ENCODE measurements around the gene OSBP2. TPM values are rescaled to one million over a fixed set of nuclear protein-coding genes. Genes with fewer than 3 reads are reported as not detected.

OSBP2 gene
- total and polyA plus RNA-seq, 2 experiments from 2014 or later = 2.1 to 2.9 TPM

DNA sequence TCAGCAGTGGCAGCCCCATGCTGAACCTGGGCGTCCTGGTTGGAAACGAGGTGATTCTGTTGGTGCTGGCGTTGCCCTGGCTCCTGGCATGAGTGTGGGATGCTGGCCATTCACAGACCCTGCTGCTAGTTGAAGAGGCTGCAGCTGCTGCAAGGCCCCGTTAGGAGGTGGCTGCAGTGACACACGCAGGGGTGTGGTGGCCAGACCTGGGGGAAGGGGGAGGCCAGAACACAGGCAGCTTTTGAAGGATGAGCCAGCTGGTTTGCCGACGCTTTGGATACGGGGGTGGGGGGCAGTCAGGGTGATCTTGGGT lies 196.7 kb downstream of the OSBP2 start:
- no peak overlapping the region for H3K4me3 Mint-ChIP-seq
- H3K4me1 Mint-ChIP-seq = peaks cover 29% of the 10 kb centered on the region
- peaks cover 16% of the 10 kb centered on the region for H3K27me3 Mint-ChIP-seq (ENCODE audit: insufficient read depth, low read depth, poor library complexity)
- H3K9me3 Mint-ChIP-seq = no peaks in the 10 kb centered on the region
- H2AFZ ChIP-seq = no peak overlapping the region
- H3K4me3 ChIP-seq = no peak overlapping the region
- no peaks in the 10 kb centered on the region for H3K9me2 ChIP-seq (ENCODE audit: insufficient read depth)
- no peaks in the 10 kb centered on the region for H4K20me1 ChIP-seq (replicated peaks; ENCODE audit: insufficient read depth)
- ATAC-seq = no peak
- H3K4me2 ChIP-seq = no peak overlapping the region
- no peaks in the 10 kb centered on the region for H3K27me3 ChIP-seq (ENCODE audit: insufficient read depth)
- H3K36me3 ChIP-seq (ENCODE audit: insufficient read depth) = no peaks in the 10 kb centered on the region
- H3K36me3 Mint-ChIP-seq (ENCODE audit: low read depth) = peaks cover 18% of the 10 kb centered on the region; the same call in 2 of the 3 replicates
- H3K79me2 ChIP-seq (replicated peaks; ENCODE audit: insufficient read depth) = no peaks in the 10 kb centered on the region
- no peak overlapping the region for H3K27ac ChIP-seq (ENCODE audit: low read depth)
- no peaks in the 10 kb centered on the region for H3F3A ChIP-seq (replicated peaks; ENCODE audit: low read depth)
- H3K4me1 ChIP-seq (ENCODE audit: insufficient read depth) = peaks cover 4% of the 10 kb centered on the region; the same call in 1 of the 2 replicates
- no peak overlapping the region; the same call in 1 of the 2 replicates for H3K27ac Mint-ChIP-seq
- no peak for TF ChIP-seq NANOG (IDR thresholded peaks at IDR 0.05; ENCODE audit: borderline replicate concordance)
- no peak for TF ChIP-seq STAT1 (IDR thresholded peaks at IDR 0.05; ENCODE audit: unreplicated experiment)
- no peak for TF ChIP-seq CREB1 (CRISPR knock-in tag; IDR thresholded peaks at IDR 0.05; ENCODE audit: low read depth)
- TF ChIP-seq ZNF114 (CRISPR knock-in tag; IDR thresholded peaks at IDR 0.05) = no peak
- TF ChIP-seq, protein P1, sequence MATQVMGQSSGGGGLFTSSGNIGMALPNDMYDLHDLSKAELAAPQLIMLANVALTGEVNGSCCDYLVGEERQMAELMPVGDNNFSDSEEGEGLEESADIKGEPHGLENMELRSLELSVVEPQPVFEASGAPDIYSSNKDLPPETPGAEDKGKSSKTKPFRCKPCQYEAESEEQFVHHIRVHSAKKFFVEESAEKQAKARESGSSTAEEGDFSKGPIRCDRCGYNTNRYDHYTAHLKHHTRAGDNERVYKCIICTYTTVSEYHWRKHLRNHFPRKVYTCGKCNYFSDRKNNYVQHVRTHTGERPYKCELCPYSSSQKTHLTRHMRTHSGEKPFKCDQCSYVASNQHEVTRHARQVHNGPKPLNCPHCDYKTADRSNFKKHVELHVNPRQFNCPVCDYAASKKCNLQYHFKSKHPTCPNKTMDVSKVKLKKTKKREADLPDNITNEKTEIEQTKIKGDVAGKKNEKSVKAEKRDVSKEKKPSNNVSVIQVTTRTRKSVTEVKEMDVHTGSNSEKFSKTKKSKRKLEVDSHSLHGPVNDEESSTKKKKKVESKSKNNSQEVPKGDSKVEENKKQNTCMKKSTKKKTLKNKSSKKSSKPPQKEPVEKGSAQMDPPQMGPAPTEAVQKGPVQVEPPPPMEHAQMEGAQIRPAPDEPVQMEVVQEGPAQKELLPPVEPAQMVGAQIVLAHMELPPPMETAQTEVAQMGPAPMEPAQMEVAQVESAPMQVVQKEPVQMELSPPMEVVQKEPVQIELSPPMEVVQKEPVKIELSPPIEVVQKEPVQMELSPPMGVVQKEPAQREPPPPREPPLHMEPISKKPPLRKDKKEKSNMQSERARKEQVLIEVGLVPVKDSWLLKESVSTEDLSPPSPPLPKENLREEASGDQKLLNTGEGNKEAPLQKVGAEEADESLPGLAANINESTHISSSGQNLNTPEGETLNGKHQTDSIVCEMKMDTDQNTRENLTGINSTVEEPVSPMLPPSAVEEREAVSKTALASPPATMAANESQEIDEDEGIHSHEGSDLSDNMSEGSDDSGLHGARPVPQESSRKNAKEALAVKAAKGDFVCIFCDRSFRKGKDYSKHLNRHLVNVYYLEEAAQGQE (IDR thresholded peaks at IDR 0.05; ENCODE audit: unreplicated experiment) = no peak
- TF ChIP-seq, protein P2, sequence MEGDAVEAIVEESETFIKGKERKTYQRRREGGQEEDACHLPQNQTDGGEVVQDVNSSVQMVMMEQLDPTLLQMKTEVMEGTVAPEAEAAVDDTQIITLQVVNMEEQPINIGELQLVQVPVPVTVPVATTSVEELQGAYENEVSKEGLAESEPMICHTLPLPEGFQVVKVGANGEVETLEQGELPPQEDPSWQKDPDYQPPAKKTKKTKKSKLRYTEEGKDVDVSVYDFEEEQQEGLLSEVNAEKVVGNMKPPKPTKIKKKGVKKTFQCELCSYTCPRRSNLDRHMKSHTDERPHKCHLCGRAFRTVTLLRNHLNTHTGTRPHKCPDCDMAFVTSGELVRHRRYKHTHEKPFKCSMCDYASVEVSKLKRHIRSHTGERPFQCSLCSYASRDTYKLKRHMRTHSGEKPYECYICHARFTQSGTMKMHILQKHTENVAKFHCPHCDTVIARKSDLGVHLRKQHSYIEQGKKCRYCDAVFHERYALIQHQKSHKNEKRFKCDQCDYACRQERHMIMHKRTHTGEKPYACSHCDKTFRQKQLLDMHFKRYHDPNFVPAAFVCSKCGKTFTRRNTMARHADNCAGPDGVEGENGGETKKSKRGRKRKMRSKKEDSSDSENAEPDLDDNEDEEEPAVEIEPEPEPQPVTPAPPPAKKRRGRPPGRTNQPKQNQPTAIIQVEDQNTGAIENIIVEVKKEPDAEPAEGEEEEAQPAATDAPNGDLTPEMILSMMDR (conservative IDR thresholded peaks at IDR 0.05; ENCODE audit: low read depth in 2 of 2) = no peak
- no peak for TF ChIP-seq ZNF331 (CRISPR knock-in tag; IDR thresholded peaks at IDR 0.05; ENCODE audit: low read depth)
- TF ChIP-seq EZH2phosphoT487 (IDR thresholded peaks at IDR 0.05; ENCODE audit: unreplicated experiment) = no peak
- TF ChIP-seq, protein P3, sequence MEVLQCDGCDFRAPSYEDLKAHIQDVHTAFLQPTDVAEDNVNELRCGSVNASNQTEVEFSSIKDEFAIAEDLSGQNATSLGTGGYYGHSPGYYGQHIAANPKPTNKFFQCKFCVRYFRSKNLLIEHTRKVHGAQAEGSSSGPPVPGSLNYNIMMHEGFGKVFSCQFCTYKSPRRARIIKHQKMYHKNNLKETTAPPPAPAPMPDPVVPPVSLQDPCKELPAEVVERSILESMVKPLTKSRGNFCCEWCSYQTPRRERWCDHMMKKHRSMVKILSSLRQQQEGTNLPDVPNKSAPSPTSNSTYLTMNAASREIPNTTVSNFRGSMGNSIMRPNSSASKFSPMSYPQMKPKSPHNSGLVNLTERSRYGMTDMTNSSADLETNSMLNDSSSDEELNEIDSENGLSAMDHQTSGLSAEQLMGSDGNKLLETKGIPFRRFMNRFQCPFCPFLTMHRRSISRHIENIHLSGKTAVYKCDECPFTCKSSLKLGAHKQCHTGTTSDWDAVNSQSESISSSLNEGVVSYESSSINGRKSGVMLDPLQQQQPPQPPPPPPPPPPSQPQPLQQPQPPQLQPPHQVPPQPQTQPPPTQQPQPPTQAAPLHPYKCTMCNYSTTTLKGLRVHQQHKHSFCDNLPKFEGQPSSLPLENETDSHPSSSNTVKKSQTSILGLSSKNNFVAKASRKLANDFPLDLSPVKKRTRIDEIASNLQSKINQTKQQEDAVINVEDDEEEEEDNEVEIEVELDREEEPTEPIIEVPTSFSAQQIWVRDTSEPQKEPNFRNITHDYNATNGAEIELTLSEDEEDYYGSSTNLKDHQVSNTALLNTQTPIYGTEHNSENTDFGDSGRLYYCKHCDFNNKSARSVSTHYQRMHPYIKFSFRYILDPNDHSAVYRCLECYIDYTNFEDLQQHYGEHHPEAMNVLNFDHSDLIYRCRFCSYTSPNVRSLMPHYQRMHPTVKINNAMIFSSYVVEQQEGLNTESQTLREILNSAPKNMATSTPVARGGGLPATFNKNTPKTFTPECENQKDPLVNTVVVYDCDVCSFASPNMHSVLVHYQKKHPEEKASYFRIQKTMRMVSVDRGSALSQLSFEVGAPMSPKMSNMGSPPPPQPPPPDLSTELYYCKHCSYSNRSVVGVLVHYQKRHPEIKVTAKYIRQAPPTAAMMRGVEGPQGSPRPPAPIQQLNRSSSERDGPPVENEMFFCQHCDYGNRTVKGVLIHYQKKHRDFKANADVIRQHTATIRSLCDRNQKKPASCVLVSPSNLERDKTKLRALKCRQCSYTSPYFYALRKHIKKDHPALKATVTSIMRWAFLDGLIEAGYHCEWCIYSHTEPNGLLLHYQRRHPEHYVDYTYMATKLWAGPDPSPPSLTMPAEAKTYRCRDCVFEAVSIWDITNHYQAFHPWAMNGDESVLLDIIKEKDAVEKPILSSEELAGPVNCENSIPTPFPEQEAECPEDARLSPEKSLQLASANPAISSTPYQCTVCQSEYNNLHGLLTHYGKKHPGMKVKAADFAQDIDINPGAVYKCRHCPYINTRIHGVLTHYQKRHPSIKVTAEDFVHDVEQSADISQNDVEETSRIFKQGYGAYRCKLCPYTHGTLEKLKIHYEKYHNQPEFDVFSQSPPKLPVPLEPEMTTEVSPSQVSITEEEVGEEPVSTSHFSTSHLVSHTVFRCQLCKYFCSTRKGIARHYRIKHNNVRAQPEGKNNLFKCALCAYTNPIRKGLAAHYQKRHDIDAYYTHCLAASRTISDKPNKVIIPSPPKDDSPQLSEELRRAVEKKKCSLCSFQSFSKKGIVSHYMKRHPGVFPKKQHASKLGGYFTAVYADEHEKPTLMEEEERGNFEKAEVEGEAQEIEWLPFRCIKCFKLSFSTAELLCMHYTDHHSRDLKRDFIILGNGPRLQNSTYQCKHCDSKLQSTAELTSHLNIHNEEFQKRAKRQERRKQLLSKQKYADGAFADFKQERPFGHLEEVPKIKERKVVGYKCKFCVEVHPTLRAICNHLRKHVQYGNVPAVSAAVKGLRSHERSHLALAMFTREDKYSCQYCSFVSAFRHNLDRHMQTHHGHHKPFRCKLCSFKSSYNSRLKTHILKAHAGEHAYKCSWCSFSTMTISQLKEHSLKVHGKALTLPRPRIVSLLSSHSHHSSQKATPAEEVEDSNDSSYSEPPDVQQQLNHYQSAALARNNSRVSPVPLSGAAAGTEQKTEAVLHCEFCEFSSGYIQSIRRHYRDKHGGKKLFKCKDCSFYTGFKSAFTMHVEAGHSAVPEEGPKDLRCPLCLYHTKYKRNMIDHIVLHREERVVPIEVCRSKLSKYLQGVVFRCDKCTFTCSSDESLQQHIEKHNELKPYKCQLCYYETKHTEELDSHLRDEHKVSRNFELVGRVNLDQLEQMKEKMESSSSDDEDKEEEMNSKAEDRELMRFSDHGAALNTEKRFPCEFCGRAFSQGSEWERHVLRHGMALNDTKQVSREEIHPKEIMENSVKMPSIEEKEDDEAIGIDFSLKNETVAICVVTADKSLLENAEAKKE (CRISPR knock-in tag; IDR thresholded peaks at IDR 0.05) = no peak
- no peak for TF ChIP-seq EZH2 (IDR thresholded peaks at IDR 0.05; ENCODE audit: low read depth, unreplicated experiment)
- no peak for TF ChIP-seq JUNB (IDR thresholded peaks at IDR 0.05; ENCODE audit: unreplicated experiment)
- TF ChIP-seq, protein P4, sequence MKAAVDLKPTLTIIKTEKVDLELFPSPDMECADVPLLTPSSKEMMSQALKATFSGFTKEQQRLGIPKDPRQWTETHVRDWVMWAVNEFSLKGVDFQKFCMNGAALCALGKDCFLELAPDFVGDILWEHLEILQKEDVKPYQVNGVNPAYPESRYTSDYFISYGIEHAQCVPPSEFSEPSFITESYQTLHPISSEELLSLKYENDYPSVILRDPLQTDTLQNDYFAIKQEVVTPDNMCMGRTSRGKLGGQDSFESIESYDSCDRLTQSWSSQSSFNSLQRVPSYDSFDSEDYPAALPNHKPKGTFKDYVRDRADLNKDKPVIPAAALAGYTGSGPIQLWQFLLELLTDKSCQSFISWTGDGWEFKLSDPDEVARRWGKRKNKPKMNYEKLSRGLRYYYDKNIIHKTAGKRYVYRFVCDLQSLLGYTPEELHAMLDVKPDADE (IDR thresholded peaks at IDR 0.05) = no peak
- no peak for DNase-seq (ENCODE audit: low spot score)
